Omental fat pad (tissue), 4 donors: ENCODE results near the gene BARD1. TPM values are rescaled to one million over a fixed set of nuclear protein-coding genes. Genes with fewer than 3 reads are reported as not detected.
A peak's percentile ranks its signal among the peaks of the same experiment; 100 is the strongest.

ENCODE experiments used
- ATAC-seq: fragments of 150-250 bp; one replicate; pipeline ENCODE4 v1.9.1; 2016; ENCODE audit warnings: mild to moderate bottlenecking, moderate library complexity; ENCODE audit not compliant: low FRiP score
- DNase-seq: peaks from one replicate; pipeline ENCODE4 v3.0.0-alpha.2; 2019; ENCODE audit warnings: low spot score
- total RNA-seq, 4 donors: library from RNA; depleted of rRNA; stranded (reverse); fragments of >200 nt; gene quantifications; one replicate each; pipeline ENCODE4 v1.1.0, GENCODE V29; 2016
- TF ChIP-seq, protein P1 (sequence below), 3 donors: fragments of 450-650 bp; IDR thresholded peaks; one replicate each; pipeline ENCODE4 v1.5.1; 2016 to 2017; ENCODE audit warnings: antibody characterized with exemption in 3 of 3, mild to moderate bottlenecking in 3 of 3, moderate library complexity in 2 of 3

BARD1 gene
- total RNA-seq, 4 donors from 2014 or later = 3.3 to 9.6 (median 4.2) TPM

DNA sequence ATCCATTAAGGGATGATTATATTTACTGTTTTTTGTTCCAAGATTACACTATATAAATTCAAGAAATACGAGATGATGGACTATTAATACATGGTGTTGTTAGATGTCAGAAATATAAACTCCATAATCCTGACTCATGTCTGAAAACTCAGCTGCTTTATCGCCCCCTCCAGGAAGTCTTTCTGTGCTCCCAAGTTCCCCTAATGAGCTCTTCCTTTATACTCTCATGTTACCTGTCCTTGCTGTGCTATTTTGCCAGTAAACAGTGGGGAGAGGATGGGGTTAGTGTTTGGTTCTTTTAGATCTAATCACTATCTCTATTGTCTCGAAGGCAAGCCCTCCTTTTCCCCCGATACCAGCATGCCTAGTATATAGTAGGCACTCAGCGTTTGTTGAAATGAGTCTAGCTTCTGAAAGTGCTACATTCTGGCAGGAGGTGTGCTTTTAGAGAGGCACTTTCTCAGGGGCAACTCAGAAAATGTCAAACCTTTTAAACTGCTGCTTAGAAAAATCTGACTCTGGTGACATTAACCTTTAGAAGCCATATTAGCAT is 21.4 kb upstream of the BARD1 start:
- ATAC-seq (no peak), DNase-seq (no peak)
- TF ChIP-seq, protein P1, sequence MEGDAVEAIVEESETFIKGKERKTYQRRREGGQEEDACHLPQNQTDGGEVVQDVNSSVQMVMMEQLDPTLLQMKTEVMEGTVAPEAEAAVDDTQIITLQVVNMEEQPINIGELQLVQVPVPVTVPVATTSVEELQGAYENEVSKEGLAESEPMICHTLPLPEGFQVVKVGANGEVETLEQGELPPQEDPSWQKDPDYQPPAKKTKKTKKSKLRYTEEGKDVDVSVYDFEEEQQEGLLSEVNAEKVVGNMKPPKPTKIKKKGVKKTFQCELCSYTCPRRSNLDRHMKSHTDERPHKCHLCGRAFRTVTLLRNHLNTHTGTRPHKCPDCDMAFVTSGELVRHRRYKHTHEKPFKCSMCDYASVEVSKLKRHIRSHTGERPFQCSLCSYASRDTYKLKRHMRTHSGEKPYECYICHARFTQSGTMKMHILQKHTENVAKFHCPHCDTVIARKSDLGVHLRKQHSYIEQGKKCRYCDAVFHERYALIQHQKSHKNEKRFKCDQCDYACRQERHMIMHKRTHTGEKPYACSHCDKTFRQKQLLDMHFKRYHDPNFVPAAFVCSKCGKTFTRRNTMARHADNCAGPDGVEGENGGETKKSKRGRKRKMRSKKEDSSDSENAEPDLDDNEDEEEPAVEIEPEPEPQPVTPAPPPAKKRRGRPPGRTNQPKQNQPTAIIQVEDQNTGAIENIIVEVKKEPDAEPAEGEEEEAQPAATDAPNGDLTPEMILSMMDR (IDR thresholded peaks at IDR 0.05) = no peak

DNA sequence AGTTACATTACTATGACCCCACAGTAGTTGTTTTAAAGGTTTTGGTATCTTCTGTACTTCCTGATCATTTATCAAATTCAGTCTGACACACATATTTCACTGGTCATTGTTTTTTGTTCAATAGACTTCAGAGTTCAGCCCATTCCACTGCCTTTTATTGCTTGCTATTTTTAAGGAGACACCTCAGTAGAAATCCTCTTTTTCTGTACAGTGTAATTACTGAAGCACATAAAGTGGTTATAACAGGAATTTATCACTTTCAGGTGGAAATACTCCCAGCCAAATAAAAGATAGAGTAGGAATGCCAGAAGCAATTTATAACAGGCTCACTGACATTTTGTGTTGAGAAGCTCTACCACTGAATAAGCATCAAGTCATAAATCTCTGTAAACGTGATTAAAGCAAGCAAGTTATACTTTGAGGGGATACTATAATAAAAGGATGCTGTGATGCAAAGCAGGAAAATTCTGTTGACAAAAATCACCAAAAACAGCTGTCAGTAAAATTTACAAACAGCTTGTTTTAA is 6.6 kb upstream of the BARD1 start:
- TF ChIP-seq, protein P1 (IDR thresholded peaks at IDR 0.05) = no peak
- no peak for ATAC-seq
- no peak for DNase-seq

DNA sequence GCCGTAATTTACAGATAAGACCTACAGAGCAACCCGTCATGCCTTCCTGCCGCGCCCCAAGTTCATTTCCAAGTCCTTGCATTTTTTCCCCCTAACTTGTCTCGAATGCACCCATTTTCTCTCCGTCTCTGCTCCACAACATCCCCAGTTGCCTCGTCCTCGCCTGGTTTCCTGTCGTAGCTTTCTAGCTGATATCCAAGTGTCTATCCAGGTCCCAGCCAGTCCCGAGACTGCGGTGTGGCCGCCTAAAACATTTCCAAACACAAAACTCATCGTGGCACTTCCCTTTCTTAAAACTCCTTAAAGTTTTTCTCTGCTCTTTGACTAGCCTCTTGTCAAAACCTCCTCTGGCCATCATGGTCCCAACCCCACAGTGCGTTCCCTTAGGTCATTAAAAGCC is 1.2 kb upstream of the BARD1 start:
- no peak for ATAC-seq
- TF ChIP-seq, protein P1 (IDR thresholded peaks at IDR 0.05) = no peak
- DNase-seq = no peak

DNA sequence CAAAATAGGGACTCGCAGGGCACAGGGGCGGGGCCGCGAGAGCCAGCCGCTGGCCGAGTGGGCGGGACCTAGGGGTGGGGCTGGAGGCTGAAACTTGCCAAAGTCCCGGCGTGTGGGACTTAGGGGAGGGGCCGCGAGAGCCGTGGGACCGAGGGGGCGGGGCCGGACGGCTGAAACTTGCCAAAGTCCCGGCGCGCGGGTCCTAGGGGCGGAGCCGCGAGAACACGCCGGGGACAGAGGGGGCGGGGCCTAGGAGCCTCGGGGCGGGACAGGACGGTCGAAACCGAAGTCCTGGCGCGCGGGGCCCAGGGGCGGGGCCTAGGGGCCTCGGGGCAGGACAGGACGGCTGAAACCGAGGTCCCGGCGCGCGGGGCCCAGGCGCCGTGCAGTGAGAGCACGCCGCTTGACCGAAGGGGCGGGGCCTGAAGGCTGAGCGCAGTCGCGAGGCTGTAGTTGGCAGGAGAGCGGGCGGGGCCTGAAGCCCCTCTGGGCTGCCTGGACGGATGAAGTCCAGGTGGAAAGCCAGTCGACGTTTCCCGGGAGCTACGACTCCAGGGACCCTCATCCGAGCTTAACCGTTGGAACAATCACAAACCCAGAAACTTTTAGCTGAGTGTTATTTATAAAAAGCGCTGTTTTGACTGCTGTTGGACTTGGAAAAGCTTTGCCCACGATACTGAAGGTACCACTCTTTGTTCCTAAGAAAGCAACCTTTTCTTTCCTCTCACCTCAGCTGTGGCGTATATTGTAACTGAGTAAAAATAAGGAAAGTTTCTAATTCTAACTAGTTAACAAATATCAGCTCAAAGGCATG is 475 bp upstream of the BARD1 start:
- TF ChIP-seq, protein P1 (IDR thresholded peaks at IDR 0.05) = no peak
- peak; percentile 96 for DNase-seq
- ATAC-seq = peak; percentile 98

DNA sequence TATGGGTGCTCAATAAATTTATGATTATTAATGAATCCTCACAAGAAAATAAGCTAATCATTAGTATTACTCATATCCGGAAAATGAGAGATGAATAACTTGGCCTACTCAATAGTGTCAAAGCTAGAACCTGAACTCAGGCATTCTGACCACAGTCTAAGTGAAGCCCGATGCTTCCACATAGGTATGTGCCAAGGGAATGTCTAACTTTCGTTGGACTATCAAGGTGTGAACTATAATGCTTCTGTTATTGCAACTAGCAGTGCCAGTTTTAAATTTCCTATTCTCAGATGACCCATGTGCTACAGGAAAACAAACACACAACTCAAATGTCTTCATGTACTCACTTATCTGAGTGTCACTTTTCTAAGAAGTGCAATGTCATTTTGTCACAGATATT is 1.8 kb downstream of the BARD1 start:
- TF ChIP-seq, protein P1 (IDR thresholded peaks at IDR 0.05) = no peak
- ATAC-seq (no peak), DNase-seq (no peak)

DNA sequence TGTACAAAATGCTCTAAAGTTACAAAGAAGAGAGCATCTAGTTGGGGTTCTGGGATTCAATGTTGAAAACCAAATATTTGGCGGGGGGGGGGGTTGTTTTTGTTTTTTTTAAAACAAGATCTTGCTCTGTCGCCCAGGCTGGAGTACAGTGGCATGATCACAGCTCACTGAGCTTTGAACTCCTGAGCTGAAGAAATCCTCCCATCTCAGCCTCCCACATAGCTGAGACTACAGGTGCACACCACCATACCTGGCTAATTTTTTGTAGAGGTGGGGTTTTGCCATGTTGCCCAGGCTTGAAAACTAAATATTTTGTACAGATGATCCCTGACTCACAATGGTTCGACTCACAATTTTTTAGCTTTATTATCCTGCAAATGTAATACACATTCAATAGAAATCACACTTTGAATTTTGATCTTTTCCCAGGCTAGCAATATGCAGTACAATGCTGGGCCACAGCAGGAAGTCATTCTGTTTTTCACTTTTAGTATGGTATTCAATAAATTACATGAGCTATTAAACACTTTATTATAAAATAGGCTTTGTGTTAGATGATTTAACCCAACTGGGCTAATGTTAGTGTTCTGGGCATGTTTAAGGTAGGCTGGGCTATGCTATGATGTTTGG is 7.6 kb downstream of the BARD1 start:
- ATAC-seq = no peak

More for the DNA sequence above, 7.6 kb downstream of the BARD1 start:
- DNase-seq = no peak
- TF ChIP-seq, protein P1 (IDR thresholded peaks at IDR 0.05) = no peak
